T47D (cell line): ENCODE results near the gene FST.

Source experiments
- DNase-seq, 2 experiments: peaks; one replicate each; pipeline versions ENCODE4 v3.0.0 to v3.0.0-alpha.2; 2011 to 2012; ENCODE audit warnings: low read depth in 1 of 2, low spot score in 1 of 2
- JUND ChIP-seq: IDR thresholded peaks from 2 replicates; pipeline ENCODE4 v1.6.1; 2012; ENCODE audit warnings: low read depth
- in situ Hi-C: cut with HindIII; loops from 2 replicates; pipeline ENCODE4 v1.10.0; 2016; ENCODE audit warnings: low sequenced_read_pairs, low pct_unique_long_range_greater_than_20kb

The FST gene

GRCh38 chr5:53480416-53481158 is at the start of gene FST:
FST (plus strand) TSS chr5:53480629; CDS start chr5:53480792, 163 bp downstream.
- no peak for DNase-seq
- TF ChIP-seq JUND: no peak
- in situ Hi-C loops: no loop called here

- in situ Hi-C loops: no loop called here
- no peak for DNase-seq
- no peak for TF ChIP-seq JUND
Measured at GRCh38 chr5:53431665-53432064, 48.8 kb upstream of the FST start.

- peak in 1 of 2 experiments; percentile 10 for DNase-seq
- in situ Hi-C loops: no loop called here
- no peak for TF ChIP-seq JUND
Measured at GRCh38 chr5:53433026-53433425, 47.4 kb upstream of the FST start.

GRCh38 chr5:53434541-53434940 is 45.9 kb upstream of the FST start:
- in situ Hi-C loops: no loop called here
- DNase-seq: no peak
- no peak for TF ChIP-seq JUND

GRCh38 chr5:53436480-53437191 is 43.8 kb upstream of the FST start:
- no peak for DNase-seq
- TF ChIP-seq JUND: no peak
- in situ Hi-C loops: no loop called here

GRCh38 chr5:53438079-53438478 is 42.4 kb upstream of the FST start:
- in situ Hi-C loops: no loop called here
- no peak for TF ChIP-seq JUND
- no peak for DNase-seq

GRCh38 chr5:53438486-53439472 is 41.6 kb upstream of the FST start:
- no peak for DNase-seq
- no peak for TF ChIP-seq JUND
- in situ Hi-C loops: no loop called here

GRCh38 chr5:53442961-53443360 is 37.5 kb upstream of the FST start:
- in situ Hi-C loops: no loop called here
- TF ChIP-seq JUND: no peak

GRCh38 chr5:53445569-53445968 is 34.9 kb upstream of the FST start:
- in situ Hi-C loops: no loop called here
- TF ChIP-seq JUND: no peak
- DNase-seq: no peak

More at GRCh38 chr5:53442961-53443360, 37.5 kb upstream of the FST start:
- no peak for DNase-seq

GRCh38 chr5:53446908-53447307 is 33.5 kb upstream of the FST start:
- in situ Hi-C loops: no loop called here
- no peak for DNase-seq
- TF ChIP-seq JUND: no peak

- in situ Hi-C loops: no loop called here
- TF ChIP-seq JUND: no peak
- DNase-seq: no peak
Measured at GRCh38 chr5:53448851-53449250, 31.6 kb upstream of the FST start.

GRCh38 chr5:53453898-53454718 is 26.3 kb upstream of the FST start:
- no peak for TF ChIP-seq JUND
- DNase-seq: no peak
- in situ Hi-C loops: no loop called here
